ENCODE data around the gene MRPS14.

DNA sequence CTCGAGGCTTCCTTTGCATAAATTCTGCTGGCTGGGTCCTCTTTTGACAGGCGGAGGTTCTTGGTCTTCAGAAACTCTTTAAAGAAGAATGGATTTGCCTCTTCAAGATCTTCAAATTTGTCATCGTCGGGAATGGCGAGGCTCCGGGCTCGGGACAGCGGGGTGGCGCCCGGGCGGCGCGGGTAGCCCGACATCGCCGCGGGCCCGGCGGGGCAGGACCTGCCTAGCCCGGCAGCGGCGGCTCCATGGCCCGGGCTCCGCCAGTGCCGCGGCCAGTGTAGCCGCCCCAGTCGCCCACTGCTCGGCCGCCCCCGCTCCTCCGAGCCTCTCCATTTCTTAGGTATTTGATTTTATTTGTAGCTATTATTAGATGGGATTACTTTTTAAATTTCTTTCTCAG is 22.3 kb upstream of the MRPS14 start:
- no peak for TF ChIP-seq POLR2AphosphoS5 (IDR thresholded peaks at IDR 0.05; ENCODE audit: low read depth, low read length)
- no peak for TF ChIP-seq POLR2A (IDR thresholded peaks at IDR 0.05; ENCODE audit: low read depth, low read length)

All from GM12891 (cell line).